Adrenal gland (tissue), 5 donors: ENCODE data around the gene ATXN2.

Experiments
- CTCF ChIP-seq, 6 experiments: fragments of 450-650 bp in 4 of 6; fragments of 200-600 bp in 2 of 6; sonication (generic) in 1 of 6; IDR thresholded peaks; 1 replicate in 5 of 6; 2 replicates in 1 of 6; pipeline versions ENCODE4 v1.5.1 to v1.8.0; 2016 to 2021; ENCODE audit warnings: antibody characterized with exemption in 6 of 6, mild to moderate bottlenecking in 2 of 6, moderate library complexity in 1 of 6
- POLR2A ChIP-seq, 2 donors: fragments of 450-650 bp; IDR thresholded peaks; one replicate each; pipeline ENCODE4 v1.6.1; 2017; ENCODE audit warnings: antibody characterized with exemption in 2 of 2, mild to moderate bottlenecking in 2 of 2, moderate library complexity in 1 of 2
- donor health status: DM: no; HTN: no; CAD: no.

GRCh38 chr12:111598637-111599452, at the start of gene ATXN2:
- TF ChIP-seq CTCF (IDR thresholded peaks at IDR 0.05) (no peak), POLR2A (IDR thresholded peaks at IDR 0.05) (peak; percentile 19 to 25)
